ENCODE results near the gene AP5Z1. TPM values are rescaled to one million over a fixed set of nuclear protein-coding genes. Genes with fewer than 3 reads are reported as not detected.
A peak's percentile ranks its signal among the peaks of the same experiment; 100 is the strongest.

AP5Z1 gene
- total RNA-seq, 1 donor from 2014 or later, result 13.4 TPM

- Histone ChIP-seq H3K27me3 (ENCODE audit: low read depth) (no peaks in the 10 kb centered on the region), H3K9me3 (replicated peaks) (no peaks in the 10 kb centered on the region), H3K27ac (replicated peaks) (peak overlapping the region; percentile 97), H3K36me3 (peaks cover 8% of the 10 kb centered on the region), H3K4me1 (peaks cover 64% of the 10 kb centered on the region), H3K4me3 (peak overlapping the region; percentile 100)
- no peak for TF ChIP-seq CTCF (IDR thresholded peaks at IDR 0.05; ENCODE audit: borderline replicate concordance)
- no peak for DNase-seq
- intact Hi-C loops (cut with micrococcal nuclease), result no loop called here
Observed at GRCh38 chr7:4774658-4775249, 669 bp upstream of the AP5Z1 start.

GRCh38 chr7:4775848-4776623, 613 bp downstream of the AP5Z1 start:
- intact Hi-C loops (cut with micrococcal nuclease), result no loop called here
- DNase-seq, result no peak

GRCh38 chr7:4779118-4779517, 3.7 kb downstream of the AP5Z1 start:
- H3K27ac ChIP-seq (replicated peaks), result no peak overlapping the region
- no peaks in the 10 kb centered on the region for H3K9me3 ChIP-seq (replicated peaks)
- no peak for DNase-seq
- H3K4me1 ChIP-seq, result peaks cover 42% of the 10 kb centered on the region
- H3K27me3 ChIP-seq (ENCODE audit: low read depth), result no peaks in the 10 kb centered on the region
- TF ChIP-seq CTCF (IDR thresholded peaks at IDR 0.05; ENCODE audit: borderline replicate concordance), result no peak
- H3K4me3 ChIP-seq, result no peak overlapping the region
- intact Hi-C loops (cut with micrococcal nuclease), result no loop called here
- H3K36me3 ChIP-seq, result peaks cover 45% of the 10 kb centered on the region

More at GRCh38 chr7:4775848-4776623, 613 bp downstream of the AP5Z1 start:
- Histone ChIP-seq H3K4me3 (peak overlapping the region; percentile 100), H3K27me3 (ENCODE audit: low read depth) (no peaks in the 10 kb centered on the region), H3K36me3 (peaks cover 14% of the 10 kb centered on the region), H3K4me1 (peaks cover 51% of the 10 kb centered on the region), H3K9me3 (replicated peaks) (no peaks in the 10 kb centered on the region), H3K27ac (replicated peaks) (peak overlapping the region; percentile 97)
- TF ChIP-seq CTCF (IDR thresholded peaks at IDR 0.05; ENCODE audit: borderline replicate concordance), result no peak

GRCh38 chr7:4781366-4782069, 6.1 kb downstream of the AP5Z1 start:
- Histone ChIP-seq H3K27ac (replicated peaks) (no peak overlapping the region), H3K4me3 (no peak overlapping the region), H3K36me3 (peaks cover 62% of the 10 kb centered on the region), H3K4me1 (peaks cover 23% of the 10 kb centered on the region), H3K27me3 (ENCODE audit: low read depth) (no peaks in the 10 kb centered on the region), H3K9me3 (replicated peaks) (no peaks in the 10 kb centered on the region)
- DNase-seq, result no peak
- TF ChIP-seq CTCF (IDR thresholded peaks at IDR 0.05; ENCODE audit: borderline replicate concordance), result no peak
- intact Hi-C loops (cut with micrococcal nuclease), result no loop called here

- Histone ChIP-seq H3K36me3 (peaks cover 73% of the 10 kb centered on the region), H3K4me3 (no peak overlapping the region), H3K27ac (replicated peaks) (no peak overlapping the region), H3K9me3 (replicated peaks) (no peaks in the 10 kb centered on the region), H3K4me1 (peaks cover 13% of the 10 kb centered on the region), H3K27me3 (ENCODE audit: low read depth) (no peaks in the 10 kb centered on the region)
- DNase-seq, result no peak
- no peak for TF ChIP-seq CTCF (IDR thresholded peaks at IDR 0.05; ENCODE audit: borderline replicate concordance)
- intact Hi-C loops (cut with micrococcal nuclease), result no loop called here
Observed at GRCh38 chr7:4782333-4783291, 7.2 kb downstream of the AP5Z1 start.

All from left ventricle myocardium inferior (tissue), 1 donor.